CD14-positive monocyte (primary cell): ENCODE results near the gene PHYKPL. TPM values are rescaled to one million over a fixed set of nuclear protein-coding genes. Genes with fewer than 3 reads are reported as not detected.

ENCODE experiments used
- DNase-seq, 3 donors: peaks; one replicate each; pipeline ENCODE4 v3.0.0-alpha.2; 2011 to 2022
- H2AFZ ChIP-seq: 2 replicates; pipeline ENCODE4 v1.6.0; 2012; ENCODE audit warnings: mild to moderate bottlenecking, low read depth, low read length, inconsistent platforms; ENCODE audit not compliant: insufficient read depth, poor library complexity, severe bottlenecking
- H3K27ac ChIP-seq, 2 donors: 1 replicate in 1 of 2; 2 replicates in 1 of 2; pipeline ENCODE4 v1.5.1; 2012 to 2013; ENCODE audit warnings: low read length in 2 of 2, control low read depth in 1 of 2, inconsistent platforms in 1 of 2, low read depth in 1 of 2, mild to moderate bottlenecking in 1 of 2
- H3K27me3 ChIP-seq, 2 donors: one replicate each; pipeline versions ENCODE4 v1.6.0 to v1.6.1; 2011 to 2013; ENCODE audit warnings: low read length in 2 of 2; ENCODE audit not compliant: control insufficient read depth in 2 of 2, insufficient read depth in 2 of 2
- H3K36me3 ChIP-seq, 2 donors: replicated peaks in 1 of 2; 1 replicate in 1 of 2; 2 replicates in 1 of 2; pipeline versions ENCODE4 v1.5.1 to v1.6.1; 2012 to 2013; ENCODE audit warnings: low read length in 2 of 2, control low read depth in 1 of 2, inconsistent platforms in 1 of 2, mild to moderate bottlenecking in 1 of 2; ENCODE audit not compliant: insufficient read depth in 2 of 2, control insufficient read depth in 1 of 2
- H3K4me1 ChIP-seq, 2 donors: 1 replicate in 1 of 2; 2 replicates in 1 of 2; pipeline versions ENCODE4 v1.5.1 to v1.6.1; 2012 to 2013; ENCODE audit warnings: low read length in 2 of 2, control low read depth in 1 of 2, inconsistent platforms in 1 of 2, mild to moderate bottlenecking in 1 of 2, moderate library complexity in 1 of 2; ENCODE audit not compliant: insufficient read depth in 2 of 2, control insufficient read depth in 1 of 2
- H3K4me2 ChIP-seq: replicated peaks from 2 replicates; pipeline ENCODE3; 2012; ENCODE audit warnings: low read length, moderate library complexity, mild to moderate bottlenecking; ENCODE audit not compliant: poor library complexity, severe bottlenecking; ENCODE audit errors: extremely low read depth
- H3K4me3 ChIP-seq, 3 experiments: fragments of 200-600 bp in 1 of 3; sonication (generic) in 1 of 3; replicated peaks in 1 of 3; 1 replicate in 2 of 3; 2 replicates in 1 of 3; pipeline ENCODE4 v1.5.1; 2011 to 2013; ENCODE audit warnings: low read length in 3 of 3, mild to moderate bottlenecking in 3 of 3, control low read depth in 2 of 3, low read depth in 2 of 3, inconsistent platforms in 1 of 3, moderate library complexity in 1 of 3
- H3K79me2 ChIP-seq: 2 replicates; pipeline ENCODE4 v1.6.0; 2012; ENCODE audit warnings: mild to moderate bottlenecking, control low read depth, inconsistent platforms, low read length, moderate library complexity; ENCODE audit not compliant: insufficient read depth
- H3K9ac ChIP-seq: 2 replicates; pipeline ENCODE4 v1.6.0; 2017; ENCODE audit warnings: low read length, mild to moderate bottlenecking; ENCODE audit not compliant: insufficient read depth, poor library complexity, severe bottlenecking
- H3K9me3 ChIP-seq, 2 donors: replicated peaks in 1 of 2; 1 replicate in 1 of 2; 2 replicates in 1 of 2; pipeline versions ENCODE4 v1.5.1 to v1.6.1; 2012 to 2013; ENCODE audit warnings: low read length in 2 of 2, control low read depth in 1 of 2; ENCODE audit not compliant: control insufficient read depth in 1 of 2, insufficient read depth in 1 of 2
- H4K20me1 ChIP-seq: 2 replicates; pipeline ENCODE4 v1.6.0; 2012; ENCODE audit warnings: mild to moderate bottlenecking, low read length, control low read depth, moderate library complexity; ENCODE audit not compliant: insufficient read depth
- H3K27ac Mint-ChIP-seq, 7 donors: one replicate each; pipeline ENCODE4 v1.8.0; 2020; ENCODE audit warnings: mild to moderate bottlenecking in 7 of 7, mixed read lengths in 7 of 7, moderate library complexity in 6 of 7, inconsistent platforms in 2 of 7
- H3K27me3 Mint-ChIP-seq, 3 donors: one replicate each; pipeline ENCODE4 v1.8.0; 2021 to 2022; ENCODE audit warnings: low read depth in 3 of 3, mild to moderate bottlenecking in 3 of 3, mixed read lengths in 3 of 3, moderate library complexity in 3 of 3, inconsistent platforms in 1 of 3
- H3K36me3 Mint-ChIP-seq, 2 donors: one replicate each; pipeline ENCODE4 v1.8.0; 2020; ENCODE audit warnings: mixed read lengths in 2 of 2, inconsistent platforms in 1 of 2, mild to moderate bottlenecking in 1 of 2
- H3K4me1 Mint-ChIP-seq: one replicate; pipeline ENCODE4 v1.8.0; 2020; ENCODE audit warnings: mild to moderate bottlenecking, mixed read lengths
- H3K4me3 Mint-ChIP-seq, 2 donors: one replicate each; pipeline ENCODE4 v1.8.0; 2020; ENCODE audit warnings: mild to moderate bottlenecking in 2 of 2, mixed read lengths in 2 of 2, moderate library complexity in 1 of 2
- H3K9me3 Mint-ChIP-seq, 7 donors: one replicate each; pipeline ENCODE4 v1.8.0; 2020 to 2022; ENCODE audit warnings: mixed read lengths in 7 of 7, mild to moderate bottlenecking in 6 of 7, moderate library complexity in 6 of 7, inconsistent platforms in 2 of 7
- WGBS: methylation state at CpG from one replicate; pipeline ENCODE4 v1.1.5; 2013; ENCODE audit warnings: missing lambda C conversion rate; ENCODE audit not compliant: insufficient coverage; 5-methylcytosine and 5-hydroxymethylcytosine counted together
- intact Hi-C, 2 donors: fragments of 100-400 bp; cut with micrococcal nuclease; formaldehyde crosslinking; loops; one replicate each; pipeline versions ENCODE4 v1.15.0 to v1.15.1; 2023
- polyA plus RNA-seq, 3 donors: library from polyadenylated mRNA; depleted of rRNA in 1 of 3; unstranded in 2 of 3; stranded (reverse) in 1 of 3; fragments of 300-500 nt in 2 of 3; fragments of >200 nt in 1 of 3; fragmentation: Illumina TruSeq in 2 of 3; gene quantifications; 1 replicate in 2 of 3; 2 replicates in 1 of 3; pipeline ENCODE4 v1.2.3, GENCODE V29; 2012 to 2021
- TF ChIP-seq, protein P1 (sequence below): fragments of 200-600 bp; IDR thresholded peaks from one replicate; pipeline ENCODE4 v1.8.0; 2022; ENCODE audit warnings: antibody characterized with exemption, mild to moderate bottlenecking

PHYKPL gene
- polyA plus RNA-seq, 3 donors = 39.2 to 199 (median 43.0) TPM

DNA sequence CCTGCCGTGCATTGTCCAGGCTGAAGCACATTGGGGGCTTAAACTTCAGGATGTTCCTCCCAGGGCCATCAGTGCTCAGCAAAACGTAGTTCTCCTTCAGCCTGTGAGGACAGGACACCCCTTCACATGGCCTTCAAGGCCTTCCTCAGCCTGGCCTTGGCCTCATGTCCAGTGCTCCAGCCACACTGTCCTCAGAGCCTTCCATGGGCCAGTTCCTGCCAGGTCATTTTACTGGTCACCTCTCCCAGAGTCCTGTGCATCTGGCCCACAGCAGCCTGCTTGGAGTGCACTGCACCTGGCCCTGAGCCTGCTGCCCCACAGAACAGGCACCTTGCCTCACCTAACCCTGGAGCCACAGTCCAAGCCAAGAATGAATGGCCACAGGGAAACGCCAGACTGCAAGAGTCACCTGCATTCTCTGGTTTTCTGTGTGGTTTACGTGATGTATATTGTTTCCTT is 19.6 kb downstream of the PHYKPL start:
- Mint-ChIP-seq H3K9me3 (peaks cover 0 to 2% (median 0%) of the 10 kb centered on the region in 7 donors), H3K27me3 (peaks cover 0 to 1% (median 0%) of the 10 kb centered on the region in 3 donors), H3K27ac (peak overlapping the region in 4 of 7 donors; percentile 32 to 74 (median 59)), H3K36me3 (peaks cover 76 to 93% of the 10 kb centered on the region in 2 donors), H3K4me1 (peaks cover 25% of the 10 kb centered on the region), H3K4me3 (no peak overlapping the region)
- no peak for DNase-seq
- no peak overlapping the region for H3K4me2 ChIP-seq
- H3K79me2 ChIP-seq = peaks cover 57% of the 10 kb centered on the region
- H3K9me3 ChIP-seq = no peaks in the 10 kb centered on the region
- intact Hi-C loops = no loop called here
- no peak overlapping the region for H3K4me3 ChIP-seq
- no peak overlapping the region for H3K9ac ChIP-seq
- H4K20me1 ChIP-seq = peaks cover 91% of the 10 kb centered on the region
- peaks cover 81 to 96% of the 10 kb centered on the region in 2 donors for H3K36me3 ChIP-seq
- no peaks in the 10 kb centered on the region for H3K27me3 ChIP-seq
- no peak overlapping the region for H3K27ac ChIP-seq
- TF ChIP-seq, protein P1, sequence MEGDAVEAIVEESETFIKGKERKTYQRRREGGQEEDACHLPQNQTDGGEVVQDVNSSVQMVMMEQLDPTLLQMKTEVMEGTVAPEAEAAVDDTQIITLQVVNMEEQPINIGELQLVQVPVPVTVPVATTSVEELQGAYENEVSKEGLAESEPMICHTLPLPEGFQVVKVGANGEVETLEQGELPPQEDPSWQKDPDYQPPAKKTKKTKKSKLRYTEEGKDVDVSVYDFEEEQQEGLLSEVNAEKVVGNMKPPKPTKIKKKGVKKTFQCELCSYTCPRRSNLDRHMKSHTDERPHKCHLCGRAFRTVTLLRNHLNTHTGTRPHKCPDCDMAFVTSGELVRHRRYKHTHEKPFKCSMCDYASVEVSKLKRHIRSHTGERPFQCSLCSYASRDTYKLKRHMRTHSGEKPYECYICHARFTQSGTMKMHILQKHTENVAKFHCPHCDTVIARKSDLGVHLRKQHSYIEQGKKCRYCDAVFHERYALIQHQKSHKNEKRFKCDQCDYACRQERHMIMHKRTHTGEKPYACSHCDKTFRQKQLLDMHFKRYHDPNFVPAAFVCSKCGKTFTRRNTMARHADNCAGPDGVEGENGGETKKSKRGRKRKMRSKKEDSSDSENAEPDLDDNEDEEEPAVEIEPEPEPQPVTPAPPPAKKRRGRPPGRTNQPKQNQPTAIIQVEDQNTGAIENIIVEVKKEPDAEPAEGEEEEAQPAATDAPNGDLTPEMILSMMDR = no peak
- 75% methylated on average over 2 of the region's 4 CpGs for WGBS
- H3K4me1 ChIP-seq = peaks cover 19 to 28% of the 10 kb centered on the region in 2 donors
- no peak overlapping the region for H2AFZ ChIP-seq

DNA sequence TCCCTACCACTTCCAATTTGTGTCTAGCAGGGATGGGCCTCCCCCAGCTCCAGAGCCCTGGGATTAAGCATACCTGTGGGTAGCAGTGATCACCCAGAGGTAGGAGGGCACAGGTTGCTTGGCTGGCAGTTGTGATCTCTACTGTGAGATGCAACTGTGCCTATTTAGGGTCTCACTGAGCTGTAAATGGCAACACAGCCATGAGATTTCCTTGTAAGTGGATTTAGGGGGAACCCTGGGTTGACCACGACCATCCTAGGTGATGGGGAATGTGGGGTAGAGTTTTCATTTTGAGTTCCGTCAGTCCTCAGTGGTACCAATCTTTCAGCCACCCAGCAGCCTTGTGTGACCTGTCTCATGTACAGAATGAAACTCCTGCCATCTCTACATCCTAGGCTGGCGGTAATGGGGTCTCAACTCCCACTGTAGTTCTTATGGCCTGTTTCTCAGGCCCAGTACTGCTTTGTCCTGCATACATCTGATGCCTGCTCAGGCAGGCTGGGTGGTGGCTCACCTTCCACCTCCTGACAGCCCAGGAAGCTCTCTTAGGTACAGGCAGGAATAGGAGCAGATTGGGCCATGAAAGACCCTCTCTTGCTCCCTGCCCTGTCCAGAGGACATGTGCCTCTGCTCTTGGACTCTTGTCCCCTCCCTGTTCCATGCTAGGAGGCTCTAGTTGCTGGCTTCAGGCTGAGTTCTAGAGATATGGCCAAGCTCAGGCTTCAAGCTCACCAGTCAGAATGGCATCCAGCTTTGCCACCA is 20.2 kb downstream of the PHYKPL start:
- Mint-ChIP-seq H3K27ac (peak overlapping the region in 2 of 7 donors; percentile 42 to 74), H3K36me3 (peaks cover 82 to 94% of the 10 kb centered on the region in 2 donors), H3K4me3 (no peak overlapping the region), H3K4me1 (peaks cover 31% of the 10 kb centered on the region), H3K27me3 (peaks cover 0 to 1% (median 0%) of the 10 kb centered on the region in 3 donors), H3K9me3 (peaks cover 0 to 2% (median 0%) of the 10 kb centered on the region in 7 donors)
- DNase-seq = no peak
- no peak overlapping the region for H3K4me2 ChIP-seq
- H3K9ac ChIP-seq = no peak overlapping the region
- WGBS = 100% methylated on average over 1 of the region's 3 CpGs
- H3K27ac ChIP-seq = no peak overlapping the region
- TF ChIP-seq, protein P1 = no peak
- peaks cover 19 to 31% of the 10 kb centered on the region in 2 donors for H3K4me1 ChIP-seq
- H4K20me1 ChIP-seq = peaks cover 97% of the 10 kb centered on the region
- H2AFZ ChIP-seq = no peak overlapping the region
- H3K36me3 ChIP-seq = peaks cover 87 to 97% of the 10 kb centered on the region in 2 donors
- intact Hi-C loops = no loop called here
- H3K27me3 ChIP-seq = no peaks in the 10 kb centered on the region
- no peaks in the 10 kb centered on the region for H3K9me3 ChIP-seq
- H3K79me2 ChIP-seq = peaks cover 64% of the 10 kb centered on the region
- H3K4me3 ChIP-seq = no peak overlapping the region
